A549 (cell line): ENCODE data around the gene PPP1R12B. TPM values are rescaled to one million over a fixed set of nuclear protein-coding genes. Genes with fewer than 3 reads are reported as not detected.
"Not testable (repeated sequence)": the region's sequence is repeated elsewhere in the genome, so short reads cannot be mapped to it uniquely, and the experiment has no call there.

Source experiments
- ATAC-seq, 2 experiments: fragments of 200-7000 bp in 1 of 2; fragments of >200 bp in 1 of 2; cut with Nextera tagmentation in 1 of 2; cut with Tn5 transposase in 1 of 2; 3 replicates each; pipeline versions ENCODE4 v1.8.0 to v1.9.1; 2018 to 2020; ENCODE audit warnings: mild to moderate bottlenecking in 1 of 2, moderate library complexity in 1 of 2
- CTCF ChIA-PET: fragments of 300-600 bp; sonication (Branson Sonifier 250); formaldehyde crosslinking; extraction: SDS; loops from one replicate; lab custom pipeline; 2021; ENCODE audit warnings: antibody characterized with exemption, inconsistent platforms; lab: Yijun Ruan, JAX
- POLR2A ChIA-PET: fragments of 350-600 bp; formaldehyde crosslinking; extraction: SDS; loops from one replicate; lab custom pipeline; 2021; ENCODE audit warnings: antibody characterized with exemption, inconsistent platforms; lab: Yijun Ruan, JAX
- DNase-seq, 2 experiments: peaks; one replicate each; pipeline versions ENCODE4 v3.0.0 to v3.0.0-alpha.2; 2011 to 2016; ENCODE audit warnings: low read depth in 1 of 2, low spot score in 1 of 2
- FAIRE-seq: peaks from 2 replicates; lab custom pipeline; 2011; peaks lifted over from hg19 to GRCh38; lab: Jason Lieb, UNC
- H3K27ac ChIP-seq, 2 experiments: fragments of >200 bp; sonication (Bioruptor Twin); formaldehyde crosslinking; 3 replicates each; pipeline ENCODE4 v1.5.1; 2016 to 2017
- H3K4me1 ChIP-seq: fragments of >200 bp; sonication (Bioruptor Twin); formaldehyde crosslinking; 3 replicates; pipeline ENCODE4 v1.6.1; 2016
- H3K4me2 ChIP-seq: fragments of >200 bp; sonication (Bioruptor Twin); formaldehyde crosslinking; 3 replicates; pipeline ENCODE4 v1.6.1; 2016
- H3K4me3 ChIP-seq: fragments of >200 bp; sonication (Bioruptor Twin); formaldehyde crosslinking; 3 replicates; pipeline ENCODE4 v1.5.1; 2016
- H3K9me3 ChIP-seq: fragments of >200 bp; sonication (Bioruptor Twin); formaldehyde crosslinking; 3 replicates; pipeline ENCODE4 v1.6.1; 2016
- CBX8 ChIP-seq: fragments of 200-600 bp; sonication (generic); IDR thresholded peaks from 2 replicates; pipeline ENCODE4 v1.6.1; 2016
- EHMT2 ChIP-seq: fragments of 200-600 bp; sonication (generic); IDR thresholded peaks from 2 replicates; pipeline ENCODE4 v1.6.1; 2016; ENCODE audit warnings: antibody characterized with exemption, low read depth, mild to moderate bottlenecking, moderate library complexity
- EP300 ChIP-seq, 2 experiments: fragments of >200 bp; sonication (Bioruptor Twin); formaldehyde crosslinking; IDR thresholded peaks; 2 replicates in 1 of 2; 3 replicates in 1 of 2; pipeline ENCODE4 v1.6.1; 2016 to 2017
- ESRRA ChIP-seq: fragments of 150-350 bp; IDR thresholded peaks from 2 replicates; pipeline ENCODE4 v1.6.1; 2014; ENCODE audit warnings: mild to moderate bottlenecking, low read length, borderline replicate concordance
- POLR2A ChIP-seq: IDR thresholded peaks from 2 replicates; pipeline ENCODE4 v1.6.1; 2012; ENCODE audit warnings: mild to moderate bottlenecking, low read length
- SREBF2 ChIP-seq: fragments of 450-650 bp; IDR thresholded peaks from 2 replicates; pipeline ENCODE4 v1.6.1; 2014; ENCODE audit warnings: mild to moderate bottlenecking, moderate library complexity
- WGBS: methylation state at CpG from one replicate; pipeline ENCODE4 v1.1.6; 2017; ENCODE audit errors: missing lambda C conversion rate; 5-methylcytosine and 5-hydroxymethylcytosine counted together
- polyA plus RNA-seq, 4 experiments: library from polyadenylated mRNA; depleted of rRNA in 3 of 4; stranded (reverse); fragments of >200 nt; fragmentation: RNase III in 1 of 4; extraction: RNeasy Plus Mini Kit Qiagen cat#74134 plus additional on column Dnase treatment in 1 of 4; gene quantifications; 2 replicates in 3 of 4; 3 replicates in 1 of 4; pipeline ENCODE4 v1.2.3, GENCODE V29; 2011 to 2017
- TF ChIP-seq, protein P1 (sequence below): fragments of 450-650 bp; IDR thresholded peaks from 2 replicates; pipeline ENCODE4 v1.6.1; 2014; ENCODE audit warnings: antibody characterized with exemption

The PPP1R12B gene
- polyA plus RNA-seq, 2 of the 4 experiments (the other 2 are of a cell fraction) = 3.3 to 12.1 TPM

DNA sequence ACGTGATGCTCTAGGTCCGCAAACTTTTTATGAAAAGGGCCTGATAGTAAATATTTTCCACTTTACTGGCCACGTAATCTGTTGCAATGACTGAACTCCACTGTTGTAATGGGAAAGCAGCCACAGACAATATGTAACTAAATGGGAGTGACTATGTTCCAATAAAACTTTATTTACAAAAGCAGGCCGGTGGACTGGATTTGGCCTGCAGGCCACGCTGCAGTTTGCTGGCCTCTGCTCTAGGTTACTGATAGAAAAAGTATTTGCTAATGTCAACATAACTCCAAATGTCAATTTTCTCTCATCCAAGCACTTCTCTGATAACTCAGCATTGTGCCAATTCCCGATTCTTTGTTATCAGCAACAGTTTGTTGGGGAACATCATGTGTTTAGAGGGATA, 160.4 kb downstream of the PPP1R12B start:
- H3K27ac ChIP-seq, H3K4me1 ChIP-seq, FAIRE-seq, ATAC-seq, POLR2A ChIA-PET, H3K4me2 ChIP-seq, H3K4me3 ChIP-seq, H3K9me3 ChIP-seq: not testable (repeated sequence)
- peak in 1 of 2 experiments; percentile 6 for DNase-seq
- CTCF ChIA-PET = interaction anchor here (0.7 to 1.6 kb wide), 4 partner anchors 7 to 117 kb away, joined by 3 to 4 read pairs (median 4); no protein-coding TSS in a partner anchor
- 52% methylated on average over 6 of the region's 6 CpGs for WGBS

DNA sequence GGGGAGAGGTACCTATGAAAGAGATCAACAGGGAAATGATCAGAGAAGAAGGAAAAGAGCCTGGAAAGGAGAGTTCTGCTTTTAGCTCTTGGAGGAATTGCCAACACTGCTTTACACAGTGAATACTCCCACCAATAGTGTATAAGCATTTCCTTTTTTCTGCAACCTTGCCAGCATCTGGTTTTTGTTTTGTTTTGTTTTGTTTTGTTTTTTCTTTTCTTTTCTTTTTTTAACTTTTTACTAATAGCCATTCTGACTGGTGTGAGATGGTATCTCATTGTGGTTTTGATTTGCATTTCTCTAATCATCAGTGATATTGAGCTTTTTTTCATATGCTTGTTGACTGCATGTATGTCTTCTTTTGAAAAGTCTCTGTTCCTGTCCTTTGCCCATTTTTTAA, 165.4 kb downstream of the PPP1R12B start:
- H3K4me2 ChIP-seq, ATAC-seq, H3K27ac ChIP-seq, CTCF ChIA-PET, DNase-seq, H3K4me3 ChIP-seq, H3K9me3 ChIP-seq, H3K4me1 ChIP-seq, FAIRE-seq, POLR2A ChIA-PET: not testable (repeated sequence)

DNA sequence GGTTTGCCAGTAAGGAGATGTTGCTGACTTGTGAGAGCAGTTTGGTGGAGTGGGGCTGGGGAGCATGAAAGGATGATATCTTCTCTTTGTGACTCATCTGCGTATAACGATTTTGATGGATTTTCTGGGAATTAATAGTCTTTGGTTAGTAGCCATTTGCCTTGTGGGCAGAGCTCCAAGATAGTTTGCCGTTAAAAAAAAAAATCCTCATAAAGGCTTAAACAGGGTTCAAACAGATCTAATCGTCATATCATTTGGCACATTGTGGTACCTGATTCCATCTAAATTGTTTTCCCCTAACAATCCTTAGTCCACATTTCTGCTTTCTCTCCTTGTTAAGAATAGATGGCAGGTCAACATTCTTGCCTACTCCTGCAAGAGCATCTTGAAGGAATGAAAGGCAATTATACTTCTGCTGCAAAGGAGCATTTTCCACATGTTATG, 168.0 kb downstream of the PPP1R12B start:
- Histone ChIP-seq H3K4me3 (no peak overlapping the region), H3K27ac (no peak overlapping the region), H3K4me1 (0 out of 3 replicates have a peak, but pooled peaks cover 4% of the 10 kb centered on the region), H3K4me2 (no peak overlapping the region), H3K9me3 (no peaks in the 10 kb centered on the region)
- ChIA-PET POLR2A (no interaction called here), CTCF (interaction anchor here (0.6 to 2.3 kb wide), 2 partner anchors 15 to 55 kb away, joined by 3 to 9 read pairs; no protein-coding TSS in a partner anchor)
- FAIRE-seq = no peak
- DNase-seq = no peak
- 88% methylated on average over 4 of the region's 4 CpGs for WGBS
- no peak for TF ChIP-seq POLR2A
- TF ChIP-seq SREBF2 = no peak
- TF ChIP-seq ESRRA = no peak
- TF ChIP-seq EP300 (IDR thresholded peaks at IDR 0.05) = no peak
- TF ChIP-seq EHMT2 = no peak
- no peak for TF ChIP-seq CBX8
- TF ChIP-seq, protein P1, sequence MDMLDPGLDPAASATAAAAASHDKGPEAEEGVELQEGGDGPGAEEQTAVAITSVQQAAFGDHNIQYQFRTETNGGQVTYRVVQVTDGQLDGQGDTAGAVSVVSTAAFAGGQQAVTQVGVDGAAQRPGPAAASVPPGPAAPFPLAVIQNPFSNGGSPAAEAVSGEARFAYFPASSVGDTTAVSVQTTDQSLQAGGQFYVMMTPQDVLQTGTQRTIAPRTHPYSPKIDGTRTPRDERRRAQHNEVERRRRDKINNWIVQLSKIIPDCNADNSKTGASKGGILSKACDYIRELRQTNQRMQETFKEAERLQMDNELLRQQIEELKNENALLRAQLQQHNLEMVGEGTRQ = no peak
- no peak for ATAC-seq

DNA sequence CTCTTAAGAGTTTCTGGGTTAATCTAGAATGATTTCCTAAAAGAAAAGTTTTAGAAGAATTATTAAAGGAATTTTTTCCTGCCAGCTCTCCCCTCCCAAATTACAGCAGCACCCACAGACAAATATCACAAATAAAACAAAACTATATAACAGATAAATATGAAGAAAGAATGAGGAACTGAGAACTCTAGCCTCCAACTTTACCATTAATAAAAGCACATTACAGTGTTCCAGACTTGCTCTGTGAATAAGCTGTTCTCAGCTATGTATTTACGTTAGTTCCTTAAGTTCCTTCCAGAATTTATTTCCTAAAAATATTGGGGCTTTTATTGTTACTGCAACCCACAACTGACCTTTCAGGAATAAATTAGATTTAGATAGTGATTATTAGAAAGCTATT, 168.6 kb downstream of the PPP1R12B start:
- FAIRE-seq, H3K9me3 ChIP-seq, H3K27ac ChIP-seq, H3K4me3 ChIP-seq, ATAC-seq, POLR2A ChIA-PET, H3K4me1 ChIP-seq, H3K4me2 ChIP-seq, DNase-seq: not testable (repeated sequence)
- CTCF ChIA-PET = interaction anchor here (2.3 kb wide), 1 partner anchor 16 kb away, joined by 9 read pairs; no protein-coding TSS in a partner anchor
- WGBS = 87% methylated on average over 1 of the region's 1 CpG

DNA sequence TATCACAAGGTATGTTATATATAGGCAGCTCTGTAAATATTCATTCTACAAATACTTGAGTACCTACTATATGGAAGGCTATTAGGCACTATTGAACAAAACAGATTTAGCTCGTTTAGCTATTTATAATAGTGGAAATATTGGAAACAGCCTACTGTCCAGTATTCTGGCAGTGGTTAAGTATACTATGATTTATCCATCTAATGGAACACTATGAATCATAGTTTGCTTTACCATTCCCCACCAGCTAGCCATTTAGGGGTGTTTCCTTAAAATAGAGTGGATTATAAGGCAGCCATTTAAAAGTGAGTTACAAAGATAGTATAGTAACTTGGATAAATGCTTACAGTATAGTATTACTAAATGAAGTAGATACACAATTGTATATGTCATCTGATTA, 169.7 kb downstream of the PPP1R12B start:
- ATAC-seq, H3K4me2 ChIP-seq, H3K9me3 ChIP-seq, H3K4me3 ChIP-seq, DNase-seq, CTCF ChIA-PET, POLR2A ChIA-PET, H3K27ac ChIP-seq, FAIRE-seq, H3K4me1 ChIP-seq: not testable (repeated sequence)
- 29% methylated on average over 1 of the region's 1 CpG for WGBS

DNA sequence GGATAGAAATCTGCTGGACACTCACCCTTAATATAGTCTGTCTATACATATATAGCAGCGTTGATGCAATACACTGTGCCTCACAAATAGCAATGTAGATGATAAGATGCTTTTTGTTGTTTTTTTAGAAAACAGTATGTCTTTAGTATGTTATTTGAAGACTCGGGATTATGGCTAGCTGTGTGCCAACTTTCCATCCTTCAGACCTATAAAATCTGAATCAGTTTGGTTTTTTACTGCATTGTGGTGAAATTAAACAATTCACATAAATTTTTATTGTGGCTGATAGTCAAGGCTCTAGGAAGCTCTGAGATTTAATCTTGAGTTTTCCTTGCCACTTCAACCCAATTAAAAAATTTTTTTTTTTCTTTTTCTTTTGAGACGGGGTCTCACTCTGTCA, 170.4 kb downstream of the PPP1R12B start:
- POLR2A ChIA-PET, H3K27ac ChIP-seq, DNase-seq, CTCF ChIA-PET, H3K9me3 ChIP-seq, H3K4me1 ChIP-seq, H3K4me2 ChIP-seq, ATAC-seq, FAIRE-seq, H3K4me3 ChIP-seq: not testable (repeated sequence)
- WGBS = 86% methylated on average over 3 of the region's 3 CpGs

DNA sequence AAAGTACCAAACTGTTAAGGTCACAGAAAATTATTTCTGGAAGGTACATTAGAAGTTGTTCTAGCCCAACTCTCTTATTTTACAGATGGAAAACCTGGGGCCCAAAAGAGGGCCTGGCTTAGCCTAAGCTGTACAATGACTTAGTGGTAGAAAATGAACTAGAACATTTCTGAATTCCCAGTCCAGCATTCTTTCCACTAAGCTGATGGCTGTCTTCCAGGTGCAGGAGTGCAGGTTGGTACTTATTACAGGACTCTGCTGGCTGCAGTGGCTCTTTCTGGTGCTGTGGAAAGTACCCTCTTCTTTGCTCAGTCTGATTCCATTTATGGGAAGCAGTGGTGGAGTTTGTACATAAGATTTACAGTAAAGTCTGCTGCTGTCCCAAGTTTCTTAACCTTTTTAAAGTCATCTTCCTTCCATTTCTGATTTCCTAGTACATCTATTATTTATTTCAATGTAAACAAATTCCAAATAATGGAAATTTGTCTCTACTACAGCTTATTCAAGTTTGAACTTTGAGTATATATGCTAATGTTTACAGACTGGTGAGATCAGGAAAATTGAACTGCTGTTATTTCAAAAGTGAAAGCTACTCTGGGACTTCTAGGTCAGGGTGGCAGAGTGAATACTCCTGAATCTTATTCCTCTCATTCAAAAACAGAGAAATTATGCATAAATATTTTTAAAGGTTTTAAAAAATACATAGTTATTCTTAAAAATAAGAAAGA, 171.8 kb downstream of the PPP1R12B start:
- FAIRE-seq, ATAC-seq, H3K27ac ChIP-seq: not testable (repeated sequence)

DNA sequence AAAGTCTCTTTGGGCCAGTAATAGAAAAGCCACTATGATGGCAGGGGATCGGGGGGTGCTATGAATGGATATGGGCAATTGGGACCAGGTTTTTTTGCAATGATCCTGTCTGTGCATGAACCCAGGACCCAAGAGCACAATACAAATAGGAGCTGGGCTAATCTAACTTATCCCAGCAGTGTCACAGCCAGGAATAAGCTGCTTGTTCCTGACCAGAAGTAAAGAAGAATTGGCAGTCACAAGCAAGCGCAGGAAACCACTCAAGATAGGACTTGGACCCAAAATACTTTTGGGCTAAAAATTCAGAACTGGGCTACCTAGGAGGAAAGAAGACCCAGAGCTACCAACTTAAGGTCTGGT, 172.3 kb downstream of the PPP1R12B start:
- DNase-seq, H3K27ac ChIP-seq, H3K4me1 ChIP-seq, FAIRE-seq, POLR2A ChIA-PET, H3K9me3 ChIP-seq, H3K4me3 ChIP-seq, H3K4me2 ChIP-seq, ATAC-seq: not testable (repeated sequence)
- 87% methylated on average over 2 of the region's 2 CpGs for WGBS
- CTCF ChIA-PET = interaction anchor here (1.1 to 1.4 kb wide), 2 partner anchors 15 to 80 kb away, joined by 3 read pairs; no protein-coding TSS in a partner anchor

More for the DNA sequence above, 171.8 kb downstream of the PPP1R12B start:
- H3K4me1 ChIP-seq, H3K4me3 ChIP-seq, H3K9me3 ChIP-seq, DNase-seq, H3K4me2 ChIP-seq, POLR2A ChIA-PET: not testable (repeated sequence)
- CTCF ChIA-PET = interaction anchor here (0.6 to 1.4 kb wide), 3 partner anchors 14 to 80 kb away, joined by 3 read pairs; no protein-coding TSS in a partner anchor

DNA sequence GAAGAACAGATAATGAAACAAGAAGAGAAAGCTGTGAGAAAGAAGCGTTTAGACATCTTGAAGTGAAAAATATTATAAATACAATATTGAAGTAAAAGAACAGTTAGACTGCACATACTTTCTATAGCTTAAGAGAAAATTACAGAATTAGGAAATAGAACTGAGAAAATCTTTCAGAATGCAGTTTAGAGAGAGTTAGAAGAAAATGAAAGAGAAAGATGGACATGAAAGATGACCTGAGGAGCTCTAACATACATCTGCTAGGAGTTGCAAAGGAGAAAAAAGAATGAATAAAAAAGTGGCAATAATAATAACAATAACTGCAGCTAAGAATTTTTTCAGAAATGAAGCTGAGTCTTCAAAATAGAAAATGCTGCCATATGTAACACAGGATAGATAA, 173.0 kb downstream of the PPP1R12B start:
- WGBS = 90% methylated on average over 1 of the region's 1 CpG
- CTCF ChIA-PET = not testable (repeated sequence)

More for the DNA sequence above, 173.0 kb downstream of the PPP1R12B start:
- POLR2A ChIA-PET, H3K27ac ChIP-seq, H3K4me2 ChIP-seq, H3K4me1 ChIP-seq, ATAC-seq, DNase-seq, H3K4me3 ChIP-seq, FAIRE-seq, H3K9me3 ChIP-seq: not testable (repeated sequence)
